Fibroblast of lung (primary cell): ENCODE data around the gene CAV3.

ENCODE experiments used
- CTCF ChIP-seq, 2 donors: IDR thresholded peaks in 1 of 2; conservative IDR thresholded peaks in 1 of 2; 1 replicate in 1 of 2; 2 replicates in 1 of 2; pipeline ENCODE4 v1.5.1; 2011 to 2012; ENCODE audit warnings: low read length in 2 of 2, control low read depth in 1 of 2, inconsistent platforms in 1 of 2, low read depth in 1 of 2, mild to moderate bottlenecking in 1 of 2
- EZH2 ChIP-seq: IDR thresholded peaks from 2 replicates; pipeline ENCODE4 v1.5.1; 2012; ENCODE audit warnings: low read length, control low read depth, mild to moderate bottlenecking; ENCODE audit errors: missing control alignments

GRCh38 chr3:8702560-8702959, 31.0 kb upstream of the CAV3 start:
- TF ChIP-seq CTCF (conservative IDR thresholded peaks at IDR 0.05 in 1 of 2, IDR thresholded peaks at IDR 0.05 in 1 of 2; ENCODE audit: low read depth in 1 of 2, low read length in 2 of 2) = peak in 1 of 2 donors; percentile 40
- TF ChIP-seq EZH2 = no peak
